ENCODE data around the gene SLC34A3. TPM values are rescaled to one million over a fixed set of nuclear protein-coding genes. Genes with fewer than 3 reads are reported as not detected.

SLC34A3 gene
- total and polyA plus RNA-seq, 2 donors (not counting 1 experiment from before 2014, with no cell fraction given), result not detected

DNA sequence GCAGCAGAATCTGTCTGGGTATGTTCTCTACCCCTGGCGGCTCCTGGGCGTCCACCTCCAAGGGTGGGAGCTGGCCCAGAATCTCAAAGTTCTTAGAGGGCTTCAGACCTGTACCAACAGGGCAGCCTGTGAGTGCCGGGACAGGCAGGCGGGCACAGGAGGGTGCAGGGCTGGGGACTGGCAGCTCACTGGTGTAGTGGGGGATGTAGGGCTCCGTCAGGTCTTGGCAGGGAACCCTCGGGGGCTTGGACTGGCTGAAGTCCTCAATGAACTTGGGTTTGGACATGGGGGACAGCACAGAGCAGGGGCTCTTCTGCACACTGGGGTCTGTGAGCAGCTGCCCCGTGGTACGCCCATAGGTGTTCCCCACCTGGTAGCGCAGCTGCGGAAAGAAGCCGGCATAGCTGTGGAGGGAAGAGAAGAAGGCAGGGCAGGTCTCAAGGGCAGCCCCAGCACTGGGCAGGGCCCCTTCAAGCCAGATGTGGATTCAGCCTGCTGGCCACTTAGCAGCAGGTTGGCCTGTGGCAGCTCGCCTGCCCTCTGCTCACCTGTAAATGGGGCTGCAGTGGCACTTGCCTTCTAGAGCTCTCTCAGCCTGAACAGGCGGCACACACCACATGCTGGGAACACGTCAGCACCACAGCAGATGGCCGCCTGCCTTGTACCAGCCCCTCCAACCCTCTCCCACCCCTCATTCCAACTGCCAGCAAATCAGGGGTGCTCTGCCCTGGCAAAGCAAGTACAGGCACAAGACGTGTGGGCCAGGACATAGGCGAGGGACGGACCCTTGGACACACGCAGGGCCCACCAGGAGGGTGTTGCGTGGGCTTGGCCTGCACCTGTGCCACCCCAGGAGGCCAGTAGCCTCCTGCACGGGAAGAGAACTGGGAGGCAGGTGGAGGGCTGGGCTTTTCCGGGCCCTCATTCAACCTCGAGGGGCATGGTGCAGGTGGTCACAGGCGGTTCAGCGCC lies 15.0 kb downstream of the SLC34A3 start:
- H3K27me3 Mint-ChIP-seq, result no peaks in the 10 kb centered on the region
- no peak overlapping the region for H3K9ac ChIP-seq (ENCODE audit: low read length)
- no peak overlapping the region for H3K4me3 Mint-ChIP-seq
- no peak overlapping the region for H3K4me3 ChIP-seq (ENCODE audit: control extremely low read depth in 1 of 5, extremely low read depth in 1 of 5, insufficient read depth in 1 of 5, low read depth in 2 of 5, low read length in 4 of 5)
- ATAC-seq (ENCODE audit: low read depth) (no peak), DNase-seq (no peak)
- ChIA-PET CTCF (interaction anchor here (0.8 to 1.1 kb wide), 2 partner anchors 113 to 199 kb away, joined by 3 read pairs; no protein-coding TSS in a partner anchor), POLR2A (interaction anchor here (0.6 kb wide), 3 partner anchors 38 to 202 kb away, joined by 3 to 5 read pairs (median 3); partner anchors contain the start of gene MAN1B1)
- H3K27ac ChIP-seq (ENCODE audit: low read length in 2 of 2), result no peak overlapping the region
- WGBS (ENCODE audit: insufficient coverage), result 94% methylated on average over 25 of the region's 25 CpGs
- peaks cover 22% of the 10 kb centered on the region for H3K4me1 Mint-ChIP-seq
- H3K9me3 ChIP-seq (ENCODE audit: control extremely low read depth in 1 of 3, control insufficient read depth in 2 of 3, insufficient read depth in 1 of 3, low read length in 2 of 3), result no peaks in the 10 kb centered on the region
- H3K27me3 ChIP-seq (replicated peaks in 1 of 4; ENCODE audit: control extremely low read depth in 1 of 4, control insufficient read depth in 3 of 4, insufficient read depth in 4 of 4, low read length in 3 of 4), result no peaks in the 10 kb centered on the region
- H3K4me2 ChIP-seq (replicated peaks; ENCODE audit: low read depth, low read length, poor library complexity, severe bottlenecking), result no peak overlapping the region
- H2AFZ ChIP-seq (ENCODE audit: insufficient read depth, low read depth, low read length, poor library complexity, severe bottlenecking), result no peak overlapping the region
- peaks cover 0 to 20% of the 10 kb centered on the region in 2 experiments for H3K36me3 ChIP-seq (replicated peaks in 1 of 2; ENCODE audit: control extremely low read depth in 1 of 2, control insufficient read depth in 1 of 2, extremely low read depth in 1 of 2, insufficient read depth in 2 of 2, low read length in 1 of 2)
- peaks cover 32% of the 10 kb centered on the region for H3K79me2 ChIP-seq (ENCODE audit: control insufficient read depth, insufficient read depth, low read length)
- H3K9me3 Mint-ChIP-seq (ENCODE audit: insufficient read depth), result no peaks in the 10 kb centered on the region
- TF ChIP-seq CTCF (IDR thresholded peaks at IDR 0.05) (no peak), EZH2 (IDR thresholded peaks at IDR 0.05; ENCODE audit: borderline replicate concordance, insufficient read depth, low read depth, low read length, poor library complexity, severe bottlenecking) (no peak)
- H3K4me1 ChIP-seq (ENCODE audit: control insufficient read depth in 2 of 2, insufficient read depth in 2 of 2, low read length in 2 of 2), result peaks cover 11 to 12% of the 10 kb centered on the region in 2 donors
- H3K27ac Mint-ChIP-seq, result no peak overlapping the region
- peaks cover 28% of the 10 kb centered on the region for H4K20me1 ChIP-seq (ENCODE audit: control insufficient read depth, insufficient read depth, low read length, poor library complexity, severe bottlenecking)
- intact Hi-C loops (cut with micrococcal nuclease), result no loop called here

Data from B cell (primary cell).